Keratinocyte (primary cell): ENCODE results near the gene NCAPH2. TPM values are rescaled to one million over a fixed set of nuclear protein-coding genes. Genes with fewer than 3 reads are reported as not detected.

Source experiments
- DNase-seq: peaks from one replicate; pipeline ENCODE4 v3.0.0-alpha.2; 2011; ENCODE audit warnings: low read depth, missing footprints, low spot score
- FAIRE-seq: peaks from 2 replicates; lab custom pipeline; 2011; peaks lifted over from hg19 to GRCh38; lab: Jason Lieb, UNC
- H2AFZ ChIP-seq: 2 replicates; pipeline ENCODE4 v1.6.0; 2012; ENCODE audit warnings: low read length, control low read depth, inconsistent platforms; ENCODE audit not compliant: control insufficient read depth
- H3K27ac ChIP-seq: 2 replicates; pipeline ENCODE4 v1.5.1; 2011; ENCODE audit warnings: low read length; ENCODE audit not compliant: control insufficient read depth, insufficient read depth
- H3K27me3 ChIP-seq: 3 replicates; pipeline ENCODE4 v1.6.0; 2011; ENCODE audit warnings: low read length; ENCODE audit not compliant: control insufficient read depth, insufficient read depth; ENCODE audit errors: extremely low read depth
- H3K36me3 ChIP-seq, 2 experiments: 2 replicates in 1 of 2; 3 replicates in 1 of 2; pipeline ENCODE4 v1.5.1; 2011; ENCODE audit warnings: low read length in 2 of 2, mild to moderate bottlenecking in 1 of 2; ENCODE audit not compliant: control insufficient read depth in 2 of 2, insufficient read depth in 2 of 2; ENCODE audit errors: extremely low read depth in 1 of 2
- H3K4me1 ChIP-seq: 3 replicates; pipeline ENCODE4 v1.5.1; 2011; ENCODE audit warnings: low read length; ENCODE audit not compliant: control insufficient read depth, insufficient read depth; ENCODE audit errors: extremely low read depth
- H3K4me2 ChIP-seq: 3 replicates; pipeline ENCODE4 v1.6.0; 2011; ENCODE audit warnings: low read depth, low read length; ENCODE audit not compliant: control insufficient read depth, insufficient read depth; ENCODE audit errors: extremely low read depth
- H3K4me3 ChIP-seq, 3 experiments: fragments of 200-600 bp in 1 of 3; sonication (generic) in 1 of 3; 2 replicates in 2 of 3; 3 replicates in 1 of 3; pipeline ENCODE4 v1.5.1; 2011 to 2016; ENCODE audit warnings: low read length in 3 of 3, mild to moderate bottlenecking in 3 of 3, control low read depth in 2 of 3, inconsistent platforms in 1 of 3, low read depth in 1 of 3, mixed read lengths in 1 of 3, mixed run types in 1 of 3, moderate library complexity in 1 of 3; ENCODE audit not compliant: control insufficient read depth in 2 of 3, insufficient read depth in 2 of 3; ENCODE audit errors: extremely low read depth in 1 of 3
- H3K79me2 ChIP-seq: 2 replicates; pipeline ENCODE4 v1.6.0; 2012; ENCODE audit warnings: low read length; ENCODE audit not compliant: control insufficient read depth, insufficient read depth
- H3K9ac ChIP-seq: 3 replicates; pipeline ENCODE4 v1.6.0; 2011; ENCODE audit warnings: low read length; ENCODE audit not compliant: control insufficient read depth, insufficient read depth; ENCODE audit errors: extremely low read depth
- H3K9me1 ChIP-seq: 3 replicates; pipeline ENCODE4 v1.6.0; 2011; ENCODE audit warnings: low read length; ENCODE audit not compliant: control insufficient read depth, insufficient read depth; ENCODE audit errors: extremely low read depth
- H3K9me3 ChIP-seq: 2 replicates; pipeline ENCODE4 v1.5.1; 2012; ENCODE audit warnings: low read depth, low read length; ENCODE audit not compliant: control insufficient read depth
- H4K20me1 ChIP-seq: 3 replicates; pipeline ENCODE4 v1.6.0; 2011; ENCODE audit warnings: low read length; ENCODE audit not compliant: control insufficient read depth, insufficient read depth; ENCODE audit errors: extremely low read depth
- CTCF ChIP-seq, 3 experiments: IDR thresholded peaks in 1 of 3; conservative IDR thresholded peaks in 1 of 3; optimal IDR thresholded peaks in 1 of 3; 2 replicates in 2 of 3; 3 replicates in 1 of 3; pipeline versions ENCODE3 to v1.5.1; 2011; ENCODE audit warnings: low read length in 3 of 3, mild to moderate bottlenecking in 3 of 3, moderate library complexity in 2 of 3, control low read depth in 1 of 3, inconsistent platforms in 1 of 3; ENCODE audit not compliant: insufficient read depth in 2 of 3; ENCODE audit errors: extremely low read depth in 1 of 3
- EZH2 ChIP-seq: IDR thresholded peaks from one replicate; pipeline ENCODE4 v1.6.1; 2012; ENCODE audit warnings: inconsistent platforms, mild to moderate bottlenecking, low read length, moderate library complexity
- dilution Hi-C: fragments of 300-500 bp; cut with MboI; formaldehyde crosslinking; loops from one replicate; pipeline ENCODE4 v1.7.0; 2020; ENCODE audit warnings: low sequenced_read_pairs; ENCODE audit not compliant: extremely low pct_ligation_motif_present
- polyA plus RNA-seq, 5 experiments: library from polyadenylated mRNA; depleted of rRNA in 3 of 5; stranded (reverse) in 3 of 5; stranded (forward) in 1 of 5; unstranded in 1 of 5; fragments of >200 nt; gene quantifications; 1 replicate in 1 of 5; 2 replicates in 3 of 5; 3 replicates in 1 of 5; pipeline versions ENCODE4 v1.2.1 to v1.2.3, GENCODE V29; 2011 to 2012; ENCODE audit warnings: missing spikeins in 2 of 5, low read depth in 1 of 5, low replicate concordance in 1 of 5

The NCAPH2 gene
- polyA plus RNA-seq, 1 donor (not counting 4 experiments of a cell fraction or from before 2014, with no cell fraction given): 11.4 TPM

GRCh38 chr22:50471197-50471847 is 36.7 kb upstream of the NCAPH2 start:
- no peak for TF ChIP-seq CTCF (optimal IDR thresholded peaks at IDR 0.05 in 1 of 3, IDR thresholded peaks at IDR 0.05 in 1 of 3, conservative IDR thresholded peaks at IDR 0.05 in 1 of 3; ENCODE audit: extremely low read depth in 1 of 3, insufficient read depth in 2 of 3, low read length in 3 of 3)
- no peak for TF ChIP-seq EZH2
- Histone ChIP-seq H3K27ac (no peak overlapping the region), H3K27me3 (no peaks in the 10 kb centered on the region), H3K4me2 (peak overlapping the region; percentile 64), H3K4me1 (peaks cover 55% of the 10 kb centered on the region), H4K20me1 (peaks cover 41% of the 10 kb centered on the region), H3K9me1 (peaks cover 17% of the 10 kb centered on the region), H3K9me3 (no peaks in the 10 kb centered on the region), H3K9ac (no peak overlapping the region), H3K4me3 (no peak overlapping the region), H2AFZ (no peak overlapping the region), H3K36me3 (peaks cover 13 to 25% of the 10 kb centered on the region in 2 experiments), H3K79me2 (peaks cover 59% of the 10 kb centered on the region)
- FAIRE-seq: no peak
- no peak for DNase-seq
- dilution Hi-C loops: no loop called here

- Histone ChIP-seq H3K9me3 (no peaks in the 10 kb centered on the region), H4K20me1 (peaks cover 41% of the 10 kb centered on the region), H3K27me3 (no peaks in the 10 kb centered on the region), H3K4me1 (peaks cover 61% of the 10 kb centered on the region), H3K79me2 (peaks cover 59% of the 10 kb centered on the region), H3K27ac (no peak overlapping the region), H3K36me3 (peaks cover 7 to 19% of the 10 kb centered on the region in 2 experiments), H3K4me3 (no peak overlapping the region), H3K9me1 (peaks cover 17% of the 10 kb centered on the region), H2AFZ (no peak overlapping the region), H3K4me2 (no peak overlapping the region), H3K9ac (no peak overlapping the region)
- DNase-seq: no peak
- dilution Hi-C loops: no loop called here
- no peak for TF ChIP-seq CTCF (optimal IDR thresholded peaks at IDR 0.05 in 1 of 3, IDR thresholded peaks at IDR 0.05 in 1 of 3, conservative IDR thresholded peaks at IDR 0.05 in 1 of 3; ENCODE audit: extremely low read depth in 1 of 3, insufficient read depth in 2 of 3, low read length in 3 of 3)
- TF ChIP-seq EZH2: no peak
- FAIRE-seq: no peak
Observed at GRCh38 chr22:50471962-50472361, 36.1 kb upstream of the NCAPH2 start.
